Stimulated activated CD4-positive, alpha-beta T cell treated with anti-CD3 and anti-CD28 coated beads, Interleukin-15, amount 100 ng/mL, for 48 hours (primary cell): ENCODE data around the gene SPTBN4.
A peak's percentile ranks its signal among the peaks of the same experiment; 100 is the strongest.
"Not testable (repeated sequence)": the region's sequence is repeated elsewhere in the genome, so short reads cannot be mapped to it uniquely, and the experiment has no call there.

ENCODE experiments used
- DNase-seq, 2 donors: peaks; one replicate each; pipeline ENCODE4 v3.0.0-alpha.2; 2020; ENCODE audit warnings: low read depth in 2 of 2

SPTBN4 gene

DNA sequence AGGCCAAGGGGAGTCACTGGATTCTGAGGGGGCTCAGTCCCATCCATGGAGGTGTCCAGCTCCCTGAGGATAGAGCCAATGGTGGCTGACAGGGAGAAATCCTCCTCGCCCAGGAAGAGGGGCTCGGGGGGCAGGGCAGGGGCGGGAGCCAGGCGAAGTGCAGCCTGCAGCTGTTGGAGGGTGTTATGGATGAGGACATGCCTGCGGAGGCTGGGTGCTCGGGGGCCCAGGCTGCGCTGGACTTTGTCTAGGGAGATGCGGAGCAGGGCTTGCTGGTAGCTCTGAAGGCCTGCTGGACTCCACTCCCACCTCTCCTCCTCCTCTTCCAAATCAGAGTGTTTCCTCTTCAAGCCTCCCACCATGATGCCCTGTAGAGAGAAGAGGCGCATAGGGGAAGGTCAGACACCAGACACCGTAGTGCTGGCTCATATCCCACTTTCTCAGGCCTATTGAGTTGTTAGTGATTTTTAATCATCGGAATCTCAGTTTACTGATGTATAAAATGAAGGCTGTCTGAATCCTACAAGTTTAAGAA, 25.0 kb upstream of the SPTBN4 start:
- DNase-seq: no peak

DNA sequence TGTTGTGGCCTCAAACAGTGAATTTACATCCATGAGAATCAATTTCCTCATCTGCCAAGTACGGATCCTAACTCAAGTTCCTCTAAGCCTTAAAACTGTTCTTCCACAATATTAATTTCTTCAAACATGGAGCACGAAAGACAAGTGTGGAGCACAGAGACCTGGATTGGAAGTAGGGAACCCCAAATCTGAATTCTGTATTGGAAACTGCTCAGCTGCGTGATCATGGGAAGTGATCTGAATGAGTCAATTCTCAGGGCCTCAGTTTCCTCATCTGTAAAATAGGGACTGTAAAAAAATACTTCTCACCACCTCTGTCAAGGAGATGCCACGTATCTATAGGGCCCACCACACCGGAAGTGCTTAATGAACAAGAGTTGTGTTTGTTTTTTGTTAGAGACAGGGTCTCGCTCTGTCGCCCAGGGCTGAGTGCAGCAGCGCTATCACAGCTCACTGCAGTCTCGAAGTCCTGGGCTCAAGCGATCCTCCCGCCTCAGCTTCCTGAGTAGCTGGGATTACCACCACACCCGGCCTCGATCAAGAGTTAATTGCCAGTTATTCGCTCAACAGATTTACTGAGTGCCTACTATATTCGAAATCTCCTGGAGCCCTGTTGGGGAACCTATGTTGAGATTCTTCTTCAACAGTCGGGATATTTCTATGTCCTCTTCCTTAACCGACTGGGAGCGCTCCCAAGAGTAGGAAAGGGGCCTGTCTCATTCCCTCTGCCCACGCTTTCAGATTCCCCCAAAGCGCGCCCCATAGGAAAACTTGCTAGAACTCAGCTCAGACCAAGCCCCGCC, 24.3 kb upstream of the SPTBN4 start:
- DNase-seq: no peak

DNA sequence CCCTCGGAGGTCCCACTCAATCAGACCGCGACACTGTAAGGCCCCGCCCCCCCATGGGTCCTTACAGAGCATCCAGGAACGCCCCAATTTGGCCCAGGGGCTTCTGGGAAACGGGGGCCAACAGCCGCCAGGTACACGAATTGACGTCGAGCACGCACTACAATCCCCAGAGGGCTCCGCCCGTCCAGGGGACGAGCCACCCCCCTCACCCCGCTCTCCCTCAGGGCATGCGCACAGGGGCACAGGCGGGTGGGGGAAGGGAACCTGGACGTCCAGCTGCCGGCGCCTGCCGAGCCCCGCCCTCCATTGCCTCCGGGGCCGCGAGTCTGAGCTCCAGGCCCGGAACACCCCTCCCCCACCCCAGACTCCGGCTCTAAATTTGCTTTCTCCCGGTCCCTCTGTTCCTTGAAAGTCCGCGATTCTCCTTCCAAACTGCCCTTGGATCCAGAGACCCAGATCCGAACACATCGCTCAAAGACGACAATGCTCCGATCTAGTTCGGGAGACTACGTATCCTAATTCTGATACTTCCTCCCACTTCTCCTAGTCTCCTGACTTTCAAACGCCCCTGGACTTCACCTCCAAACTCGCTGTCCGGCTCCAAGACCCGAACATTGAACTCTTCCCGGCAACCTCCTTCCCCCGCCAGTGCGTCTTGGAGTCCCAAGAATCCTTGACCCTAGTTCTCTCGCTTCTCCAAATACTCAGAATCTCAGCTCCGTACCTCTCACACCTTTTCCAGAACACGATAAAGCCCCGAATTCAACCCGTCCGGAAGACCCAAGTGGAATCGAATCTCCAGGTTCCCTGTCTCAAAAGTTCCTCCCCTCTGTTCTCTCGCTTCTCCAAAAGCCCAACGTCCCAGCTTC, 23.4 kb upstream of the SPTBN4 start:
- peak; percentile 99 for DNase-seq

DNA sequence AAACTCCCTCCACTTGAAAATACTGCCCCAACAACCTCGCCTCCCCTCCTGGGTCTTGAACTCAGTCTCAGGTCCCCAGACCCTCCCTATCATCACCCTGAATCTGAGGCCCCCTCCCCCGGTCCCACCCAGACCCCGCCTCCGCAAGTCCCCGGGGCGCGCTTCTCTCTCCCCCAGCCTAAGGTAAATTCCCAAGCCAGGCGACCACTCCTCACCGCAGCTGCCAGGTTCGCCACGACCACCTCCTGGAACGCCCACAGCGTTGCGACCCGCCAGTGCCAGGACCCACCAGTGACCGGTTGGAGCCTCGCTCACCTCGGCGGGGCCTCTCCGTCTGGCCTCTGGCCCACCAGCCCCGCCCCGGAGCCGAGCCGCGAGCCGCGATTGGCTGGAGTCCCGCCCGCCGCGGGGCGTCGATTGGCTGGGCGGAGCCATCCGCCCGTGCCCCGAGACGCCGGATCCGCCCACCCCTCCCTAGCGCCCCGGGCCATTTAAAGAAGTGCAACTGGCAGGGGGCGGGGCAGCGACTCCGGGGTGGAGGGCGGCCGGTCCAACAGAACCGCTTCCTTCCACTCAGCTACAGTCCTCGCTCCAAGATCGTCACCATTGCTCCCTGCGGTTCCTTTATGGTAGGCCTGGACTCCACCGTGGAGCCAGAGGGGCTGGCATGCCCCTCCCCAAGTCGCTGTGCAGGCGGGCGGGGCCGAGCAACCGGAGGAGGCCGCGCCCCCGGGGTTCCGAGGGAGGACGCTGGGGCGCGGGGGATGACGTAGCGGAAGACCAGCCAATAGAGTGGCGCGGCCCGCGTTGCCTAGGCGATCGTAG, 22.6 kb upstream of the SPTBN4 start, which contains the start of gene SERTAD3:
Gene SERTAD3, minus strand, starts transcription at position 336 of the 825 bp plus-strand sequence. CDS start 2,255 bp downstream, outside the sequence.
- peak; percentile 91 to 97 for DNase-seq

DNA sequence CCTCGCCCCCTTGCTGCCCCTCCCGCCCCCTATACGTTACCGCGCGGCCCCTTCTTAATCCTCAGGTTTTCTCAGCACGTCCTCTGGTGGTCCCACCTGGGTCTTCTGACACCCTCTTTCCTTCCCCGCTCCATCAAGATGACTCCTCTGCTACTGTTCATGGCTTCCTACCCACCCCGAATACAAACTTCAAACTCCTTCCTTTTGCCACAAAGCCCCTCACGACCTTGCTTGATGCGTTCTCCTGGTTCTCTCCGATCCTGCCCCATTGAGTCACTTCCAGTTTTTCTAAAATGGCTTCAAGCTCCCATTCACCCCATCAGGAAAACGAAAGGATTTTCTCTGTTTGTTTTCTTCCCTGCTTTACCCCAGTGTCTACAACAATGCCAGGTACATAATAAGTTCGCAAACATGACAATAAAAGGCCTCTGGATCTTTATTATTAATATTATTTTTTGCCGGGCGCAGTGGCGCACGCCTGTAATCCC, 21.9 kb upstream of the SPTBN4 start:
- no peak for DNase-seq

DNA sequence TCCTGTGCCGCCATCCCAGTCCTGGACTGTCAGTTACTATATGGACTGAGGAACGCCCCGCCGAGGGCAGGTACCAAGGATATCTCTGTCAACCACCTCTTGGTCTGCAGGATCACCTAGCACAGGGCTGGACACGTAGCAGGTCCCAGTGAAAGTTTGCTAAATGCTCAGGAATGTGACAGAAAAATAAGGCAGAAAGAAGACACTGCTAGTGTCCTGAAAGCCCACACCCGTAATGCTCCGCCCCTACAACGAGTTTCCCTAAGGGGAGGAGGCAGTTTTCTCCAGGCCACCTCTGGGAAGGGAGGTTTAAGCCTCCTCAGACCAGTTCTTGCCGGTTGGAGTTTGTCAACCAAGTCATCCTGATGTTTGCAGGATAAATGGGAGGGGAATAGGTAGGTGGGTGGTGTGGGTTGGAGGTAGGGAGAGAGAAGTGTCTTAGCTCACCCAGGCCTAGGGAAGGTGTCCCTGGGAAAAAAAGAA, 21.0 kb upstream of the SPTBN4 start:
- DNase-seq: no peak

DNA sequence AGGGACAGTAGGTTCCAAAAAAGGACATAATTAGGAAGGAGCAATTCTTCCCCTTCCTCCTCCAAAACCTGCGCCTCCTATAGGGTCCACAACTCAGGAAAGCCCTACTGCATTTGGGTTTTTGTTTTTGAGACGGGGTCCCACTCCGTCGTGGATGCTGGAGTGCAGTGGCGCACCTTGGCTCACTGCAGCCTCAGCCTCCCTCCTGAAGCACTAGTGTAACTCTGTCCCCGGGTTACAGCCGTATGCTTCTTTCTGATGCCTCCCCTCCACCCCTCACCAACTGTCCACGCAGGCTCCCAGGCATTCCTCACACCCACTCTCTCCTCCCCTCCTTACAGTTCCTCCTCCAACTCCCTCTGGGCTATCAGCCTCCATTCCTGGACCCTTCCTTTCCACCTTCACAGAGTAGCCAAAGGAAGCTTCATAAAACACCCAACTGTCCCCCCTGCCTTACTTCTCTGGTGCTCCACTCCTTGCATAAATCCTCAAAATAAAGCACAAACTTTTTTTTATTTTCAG, 20.5 kb upstream of the SPTBN4 start:
- DNase-seq: no peak

DNA sequence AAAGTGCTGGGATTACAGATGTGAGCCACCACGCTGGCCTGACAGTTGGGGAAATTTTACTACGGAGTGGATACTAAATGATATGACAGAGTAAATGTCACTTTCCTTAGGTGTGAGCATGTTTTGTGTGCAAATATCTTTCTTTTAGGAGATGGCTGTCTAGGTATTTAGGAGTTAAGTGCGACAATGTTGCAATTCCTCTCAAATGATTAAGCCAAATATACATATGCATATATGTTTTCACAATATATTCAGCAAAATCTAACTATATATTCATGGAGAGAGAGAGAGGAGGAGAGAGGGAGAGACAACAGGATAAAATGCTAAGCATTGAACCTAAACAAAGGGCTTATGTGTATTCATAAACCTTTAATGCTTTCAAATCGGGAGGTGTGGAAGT, 17.3 kb upstream of the SPTBN4 start:
- DNase-seq: no peak

DNA sequence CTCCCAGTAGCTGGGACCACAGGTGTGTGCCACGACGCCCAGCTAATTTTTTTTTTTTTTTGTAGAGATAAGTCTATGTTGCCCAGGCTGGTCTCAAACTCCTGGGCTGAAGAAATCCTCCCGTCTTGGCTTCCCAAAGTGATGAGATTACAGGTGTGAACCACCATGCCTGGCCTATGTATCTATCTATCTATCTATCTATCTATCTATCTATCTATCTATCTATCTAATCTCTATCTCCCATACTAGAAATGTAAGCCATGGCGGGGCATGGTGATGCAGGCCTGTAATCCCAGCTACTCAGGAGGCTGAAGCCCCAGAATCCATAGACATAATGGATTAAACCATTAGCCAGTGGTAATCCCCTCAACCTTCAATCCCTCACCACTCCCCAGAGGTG, 16.1 kb upstream of the SPTBN4 start:
- no peak for DNase-seq

DNA sequence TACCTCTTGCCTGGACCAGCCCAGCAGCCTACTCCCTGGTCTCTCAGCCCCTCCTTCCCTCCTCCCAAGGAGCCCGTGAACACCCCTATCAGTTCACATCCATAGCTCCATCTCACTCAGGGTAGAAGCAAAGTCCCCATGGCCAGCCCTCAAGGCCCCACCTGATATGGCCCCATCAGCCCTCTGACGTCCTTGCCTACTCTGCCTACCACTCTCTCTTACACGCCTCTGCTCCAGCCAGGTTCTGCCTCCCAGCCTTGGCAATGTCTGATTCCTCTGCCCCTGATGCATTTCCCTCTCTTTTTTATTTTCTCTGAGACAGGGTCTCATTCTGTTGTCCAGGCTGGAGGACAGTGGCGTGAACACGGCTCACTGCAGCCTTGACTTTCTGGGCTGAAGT, 14.8 kb upstream of the SPTBN4 start:
- no peak for DNase-seq

DNA sequence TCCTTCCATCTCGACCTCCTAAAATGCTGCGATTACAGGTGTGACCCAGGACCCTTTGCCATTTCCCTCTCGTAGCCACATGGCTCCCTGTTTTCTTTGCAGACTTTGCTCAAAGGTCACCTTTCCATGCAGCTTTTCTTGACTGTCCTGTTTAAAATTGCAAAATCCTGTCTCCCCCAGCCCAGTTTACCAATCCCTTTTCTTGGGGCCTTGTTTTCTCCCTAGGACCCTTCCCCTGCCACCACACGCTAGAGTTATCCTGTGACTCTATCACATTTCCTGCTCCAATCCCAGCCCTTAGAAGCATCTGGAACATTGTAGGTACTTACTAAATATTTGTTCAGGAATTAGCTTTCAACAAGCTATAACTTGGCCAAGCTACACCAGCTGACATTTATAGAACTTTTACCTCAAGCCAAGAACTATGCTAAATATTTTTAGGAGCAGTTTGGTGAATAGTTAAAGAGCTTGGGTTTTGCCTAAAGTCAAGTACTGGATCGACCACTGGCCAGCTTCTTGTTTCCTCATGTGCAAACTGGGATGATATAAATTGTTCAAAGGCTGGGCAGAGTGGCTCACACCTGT, 13.6 kb upstream of the SPTBN4 start:
- no peak for DNase-seq

DNA sequence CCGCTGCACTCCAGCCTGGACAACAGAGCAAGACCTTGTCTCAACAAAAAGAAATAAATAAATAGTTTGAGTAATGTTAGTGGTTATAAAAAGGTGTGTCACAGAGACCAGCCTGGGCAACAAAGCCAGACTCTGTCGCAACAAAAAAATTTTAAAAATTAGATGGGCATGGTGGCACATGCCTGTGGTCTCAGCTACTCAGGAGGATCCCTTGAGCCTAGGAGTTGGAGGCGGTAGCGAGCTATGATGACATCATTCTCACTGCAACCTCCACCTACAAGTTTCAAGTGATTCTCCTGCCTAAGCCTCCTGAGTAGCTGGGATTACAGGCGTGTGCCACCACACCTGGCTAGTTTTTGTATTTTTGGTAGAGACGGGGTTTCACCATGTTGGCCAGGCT, 12.9 kb upstream of the SPTBN4 start:
- not testable (repeated sequence) for DNase-seq

DNA sequence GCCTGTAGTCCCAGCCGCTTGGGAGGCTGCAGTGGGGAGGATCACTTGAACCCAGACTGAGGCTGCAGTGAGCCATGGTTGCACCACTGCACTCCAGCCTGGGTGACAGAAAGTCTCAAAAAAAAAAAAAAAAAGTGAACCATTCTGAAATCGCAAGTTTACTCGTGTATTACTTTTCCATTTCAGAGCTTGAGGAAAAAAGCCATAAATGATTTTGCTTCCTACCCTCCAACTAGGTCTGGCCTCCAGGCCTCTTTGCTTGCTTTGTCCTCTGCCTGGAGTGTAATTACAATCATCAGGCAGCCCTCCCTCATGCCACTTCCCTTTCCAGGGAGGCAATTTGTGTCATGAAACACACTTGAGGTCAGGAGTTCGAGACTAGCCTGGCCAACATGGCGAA, 9.8 kb upstream of the SPTBN4 start:
- no peak for DNase-seq

DNA sequence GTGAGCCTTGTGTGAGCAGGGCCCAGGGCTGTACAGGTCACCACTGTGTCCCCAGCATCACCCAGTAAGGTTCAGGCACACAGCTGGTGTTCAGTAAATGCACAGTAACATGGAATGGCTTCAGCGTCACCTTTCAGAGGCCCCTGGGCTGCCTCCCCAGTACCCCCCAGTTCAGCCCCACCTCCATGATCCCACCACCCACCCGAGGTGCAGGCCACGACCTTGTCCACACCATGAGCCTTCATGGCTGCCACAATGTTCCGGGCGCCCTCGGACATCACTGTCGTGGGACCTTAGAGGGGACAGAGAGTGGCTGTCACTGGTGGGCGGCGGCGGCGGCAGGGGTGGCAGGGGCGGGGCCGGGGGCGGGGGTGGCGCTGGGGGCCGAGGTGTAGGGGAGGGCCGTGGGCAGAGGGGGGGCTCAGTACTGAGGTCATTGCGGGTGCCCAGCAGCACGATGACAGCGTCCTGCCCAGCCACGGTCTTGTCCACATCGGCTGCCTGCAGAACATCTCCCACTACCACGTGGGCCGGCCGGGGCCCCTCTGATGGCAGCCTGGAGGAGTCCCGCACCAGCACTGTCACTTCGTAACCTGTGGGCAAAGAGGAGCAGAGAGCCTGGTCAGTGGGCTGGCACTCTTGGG, 8.7 kb upstream of the SPTBN4 start:
- no peak for DNase-seq

DNA sequence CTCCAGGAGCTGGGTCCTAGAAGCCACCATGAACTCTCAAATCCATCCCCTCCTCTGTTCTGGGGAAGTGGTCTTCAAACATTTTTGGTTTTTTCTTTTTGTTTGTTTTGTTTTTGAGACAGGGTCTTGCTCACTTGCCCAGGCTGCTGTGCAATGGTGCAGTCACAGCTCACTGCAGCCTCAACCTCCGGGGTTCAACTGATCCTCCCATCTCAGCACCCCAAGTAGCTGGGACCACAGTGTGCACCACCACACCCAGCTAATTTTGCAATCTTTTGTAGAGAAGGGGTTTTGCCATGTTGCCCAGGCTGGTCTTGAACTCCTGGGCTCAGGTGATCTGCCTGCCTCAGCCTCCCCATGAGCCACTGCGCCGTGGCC, 8.2 kb upstream of the SPTBN4 start:
- no peak for DNase-seq

DNA sequence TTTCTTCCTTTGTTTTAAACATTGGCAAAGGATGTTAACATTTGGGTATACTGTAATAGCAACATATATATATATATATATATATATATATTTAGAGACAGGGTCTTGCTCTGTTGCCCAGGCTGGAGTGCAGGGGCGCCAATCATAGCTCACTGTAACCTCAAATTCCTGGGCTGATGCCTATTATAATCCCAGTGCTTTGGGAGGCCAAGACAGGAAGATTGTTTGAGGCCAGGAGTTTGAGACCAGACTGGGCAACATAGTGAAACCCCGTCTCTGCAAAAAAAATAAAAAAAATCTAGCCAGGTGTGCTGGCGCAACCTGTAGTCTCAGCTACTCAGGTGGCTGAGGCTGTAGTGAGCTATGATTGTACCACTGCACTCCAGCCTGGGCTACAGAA, 6.6 kb upstream of the SPTBN4 start:
- DNase-seq: no peak

DNA sequence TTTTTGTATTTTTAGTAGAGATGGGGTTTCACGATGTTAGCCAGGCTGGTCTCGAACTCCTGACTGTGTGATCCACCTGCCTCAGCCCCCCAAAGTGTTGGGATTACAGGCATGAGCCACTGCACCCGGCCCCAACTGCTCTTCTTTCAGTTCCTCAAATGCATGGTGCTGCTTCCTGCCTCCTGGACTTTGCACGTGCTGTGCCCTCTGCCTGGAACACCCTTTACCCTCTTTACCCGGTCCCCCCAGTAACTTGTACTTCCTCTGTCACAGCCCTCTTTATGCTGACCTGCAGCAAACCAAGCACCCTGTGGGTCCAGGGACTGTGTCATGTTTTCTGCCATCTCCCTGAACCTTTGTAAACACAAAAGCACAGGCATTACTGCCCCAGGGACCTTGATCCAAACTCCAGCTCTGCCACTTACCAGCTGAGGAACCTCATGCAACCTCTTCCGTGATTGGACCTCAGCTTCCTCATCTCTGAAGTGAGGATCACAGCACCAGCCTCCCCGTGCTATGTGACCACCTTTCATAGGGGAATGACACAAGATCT, 5.1 kb upstream of the SPTBN4 start:
- no peak for DNase-seq

DNA sequence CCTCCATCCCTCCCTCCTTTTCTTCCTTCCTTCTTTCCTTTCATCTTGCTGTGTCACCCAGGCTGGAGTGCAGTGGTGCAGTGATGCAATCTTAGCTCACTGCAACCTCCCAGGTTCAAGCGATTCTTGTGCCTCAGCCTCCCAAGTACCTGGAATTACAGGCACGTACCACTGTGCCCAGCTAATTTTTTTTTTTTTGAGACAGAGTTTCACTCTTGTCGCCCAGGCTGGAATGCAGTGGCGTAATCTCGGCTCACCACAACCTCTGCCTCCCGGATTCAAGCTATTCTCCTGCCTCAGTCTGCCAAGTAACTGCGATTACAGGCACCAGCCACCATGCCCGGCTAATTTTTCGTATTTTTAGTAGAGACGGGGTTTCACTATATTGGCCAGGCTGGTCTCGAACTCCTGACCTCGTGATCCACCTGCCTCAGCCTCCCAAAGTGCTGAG, 3.2 kb upstream of the SPTBN4 start:
- not testable (repeated sequence) for DNase-seq

DNA sequence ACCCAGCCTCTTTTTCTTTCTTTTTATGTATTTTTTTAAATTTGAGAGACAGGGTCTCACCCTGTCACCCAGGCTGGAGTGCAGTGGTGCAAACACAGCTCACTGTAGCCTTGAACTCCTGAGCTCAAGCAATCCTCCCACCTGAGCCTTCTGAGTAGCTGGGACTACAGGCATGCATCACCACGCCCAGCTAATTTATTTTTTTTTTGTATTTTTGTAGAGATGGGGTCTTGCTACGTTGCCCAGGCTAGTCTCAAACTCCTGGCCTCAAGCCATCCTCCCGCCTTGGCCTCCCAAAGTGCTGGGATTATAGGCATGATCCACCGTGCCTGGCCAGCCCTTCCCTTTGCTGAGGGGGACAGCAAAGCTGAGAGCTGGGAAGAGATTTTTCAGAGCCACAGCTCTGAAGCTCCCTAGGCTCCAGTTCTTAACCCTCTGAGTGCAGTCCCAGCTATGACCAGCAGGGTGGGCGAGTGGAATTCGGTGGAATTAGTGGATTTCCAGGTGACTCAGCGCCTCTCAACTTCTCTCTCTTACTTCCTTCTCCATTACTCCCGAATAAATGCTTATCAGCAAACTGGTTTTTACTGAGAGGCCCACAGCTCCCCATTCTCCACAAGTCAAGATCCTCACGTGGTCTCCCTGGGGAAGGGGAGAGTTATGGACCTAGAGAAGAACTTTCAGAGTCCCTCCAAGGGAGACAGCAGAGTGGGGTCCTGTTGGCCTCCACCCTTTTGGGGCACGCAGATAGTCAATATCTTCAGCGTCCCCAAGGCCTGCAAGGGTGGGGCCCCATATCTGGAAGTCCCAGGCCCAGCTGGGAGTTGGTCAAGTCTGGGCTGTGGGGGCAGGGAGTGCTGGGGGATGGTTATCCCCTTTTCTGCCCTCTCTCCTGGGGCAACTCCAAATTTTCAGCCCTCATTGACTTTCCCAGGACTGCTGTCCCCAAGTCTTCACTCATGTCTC, 2.5 kb upstream of the SPTBN4 start:
- peak; percentile 47 to 59 for DNase-seq
